Measurements from ENCODE around the gene RALGPS2.

The RALGPS2 gene

GRCh38 chr1:178869119-178869697 lies 144.2 kb downstream of the RALGPS2 start:
- DNase-seq: no peak

- DNase-seq: no peak
These were observed 145.2 kb downstream of the RALGPS2 start for GRCh38 chr1:178870221-178870620.

GRCh38 chr1:178870944-178871343 lies 145.9 kb downstream of the RALGPS2 start, which contains the start of gene ANGPTL1:
Gene ANGPTL1, minus strand, starts transcription at chr1:178871077. Its CDS starts 5,301 bp downstream, at chr1:178865776.
- DNase-seq: no peak

- DNase-seq: no peak
These were observed 146.7 kb downstream of the RALGPS2 start for GRCh38 chr1:178871551-178872320.

GRCh38 chr1:178874966-178875365 lies 149.9 kb downstream of the RALGPS2 start:
- DNase-seq: no peak

- DNase-seq: no peak
These were observed 150.9 kb downstream of the RALGPS2 start for GRCh38 chr1:178875936-178876335.

- no peak for DNase-seq
These were observed 152.9 kb downstream of the RALGPS2 start for GRCh38 chr1:178877896-178878295.

- no peak for DNase-seq
These were observed 156.9 kb downstream of the RALGPS2 start for GRCh38 chr1:178881950-178882349.

- peak; percentile 3 for DNase-seq
These were observed 160.8 kb downstream of the RALGPS2 start for GRCh38 chr1:178885869-178886268.

- no peak for DNase-seq
These were observed 161.5 kb downstream of the RALGPS2 start for GRCh38 chr1:178886551-178886950.

GRCh38 chr1:178895928-178896327 lies 170.9 kb downstream of the RALGPS2 start:
- no peak for DNase-seq

- no peak for DNase-seq
These were observed 173.4 kb downstream of the RALGPS2 start for GRCh38 chr1:178898401-178898800.

GRCh38 chr1:178899402-178899801 lies 174.4 kb downstream of the RALGPS2 start:
- DNase-seq: no peak

GRCh38 chr1:178901482-178902125 lies 176.6 kb downstream of the RALGPS2 start:
- DNase-seq: no peak

- DNase-seq: no peak
These were observed 183.3 kb downstream of the RALGPS2 start for GRCh38 chr1:178908358-178908757.

- DNase-seq: no peak
These were observed 185.0 kb downstream of the RALGPS2 start for GRCh38 chr1:178910023-178910422.

GRCh38 chr1:178912597-178912996 lies 187.6 kb downstream of the RALGPS2 start:
- no peak for DNase-seq

- no peak for DNase-seq
These were observed 191.6 kb downstream of the RALGPS2 start for GRCh38 chr1:178916448-178917174.

GRCh38 chr1:178918308-178918707 lies 193.3 kb downstream of the RALGPS2 start:
- DNase-seq: no peak

GRCh38 chr1:178918955-178919354 lies 193.9 kb downstream of the RALGPS2 start:
- DNase-seq: no peak

GRCh38 chr1:178919581-178919980 lies 194.5 kb downstream of the RALGPS2 start:
- DNase-seq: no peak

GRCh38 chr1:178921499-178921898 lies 196.5 kb downstream of the RALGPS2 start:
- no peak for DNase-seq

GRCh38 chr1:178923512-178923911 lies 198.5 kb downstream of the RALGPS2 start:
- no peak for DNase-seq
